ENCODE results near the gene CNTNAP5.

GRCh38 chr2:124668161-124668560 is 643.1 kb downstream of the CNTNAP5 start:
- TF ChIP-seq SUZ12 (IDR thresholded peaks at IDR 0.05; ENCODE audit: low read length): no peak
- TF ChIP-seq CTCF (IDR thresholded peaks at IDR 0.05; ENCODE audit: control extremely low read depth in 1 of 3, insufficient read depth in 1 of 3, low read depth in 1 of 3, low read length in 3 of 3): no peak
- TF ChIP-seq TBP (IDR thresholded peaks at IDR 0.05; ENCODE audit: low read depth, low read length): no peak
- TF ChIP-seq CEBPB (IDR thresholded peaks at IDR 0.05; ENCODE audit: low read depth, low read length): no peak
- no peak for TF ChIP-seq SAP30 (IDR thresholded peaks at IDR 0.05; ENCODE audit: insufficient read depth, insufficient replicate concordance, low read length)
- no peak for TF ChIP-seq SIN3A (conservative IDR thresholded peaks at IDR 0.05 in 1 of 2, IDR thresholded peaks at IDR 0.05 in 1 of 2; ENCODE audit: low read depth in 1 of 2, low read length in 2 of 2)
- no peak for TF ChIP-seq SIX5 (IDR thresholded peaks at IDR 0.05; ENCODE audit: low read depth, low read length)
- TF ChIP-seq KDM1A (IDR thresholded peaks at IDR 0.05; ENCODE audit: borderline replicate concordance, low read length): no peak
- TF ChIP-seq BRCA1 (IDR thresholded peaks at IDR 0.05; ENCODE audit: low read depth, low read length): no peak
- TF ChIP-seq EP300 (IDR thresholded peaks at IDR 0.05; ENCODE audit: borderline replicate concordance in 1 of 2, low read depth in 2 of 2, low read length in 2 of 2): no peak
- TF ChIP-seq CHD2 (IDR thresholded peaks at IDR 0.05; ENCODE audit: low read length): no peak
- TF ChIP-seq TAF1 (IDR thresholded peaks at IDR 0.05; ENCODE audit: low read depth, low read length): no peak
- TF ChIP-seq MAX (IDR thresholded peaks at IDR 0.05): no peak
- TF ChIP-seq MAFK (IDR thresholded peaks at IDR 0.05; ENCODE audit: low read depth, low read length): no peak

Data from H1 (cell line).